LNCAP (cell line): ENCODE measurements around the gene CA12.

Experiments
- TF ChIP-seq, protein P1 (sequence below): fragments of 450-650 bp; IDR thresholded peaks from 2 replicates; pipeline ENCODE4 v1.5.1; 2017; ENCODE audit warnings: mild to moderate bottlenecking

The CA12 gene

DNA sequence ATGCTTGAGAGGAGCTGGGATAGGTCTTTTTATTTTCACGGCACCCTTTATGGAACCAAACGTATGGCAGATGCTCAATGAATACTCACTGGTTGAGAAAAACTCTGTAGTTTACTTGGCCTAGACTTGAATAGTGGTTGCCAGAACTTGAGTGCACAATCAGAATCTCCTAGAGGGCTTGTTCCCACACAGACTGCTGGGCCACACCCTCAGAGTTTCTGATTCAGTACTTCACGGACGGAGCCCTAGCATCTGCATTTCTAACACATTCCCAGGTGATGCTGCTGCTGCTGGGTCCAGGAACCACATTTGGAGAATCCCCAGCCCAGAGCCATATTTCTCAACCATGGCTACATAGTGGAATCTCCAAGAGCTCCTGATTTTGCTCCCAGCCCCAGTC lies 24.6 kb downstream of the CA12 start:
- TF ChIP-seq, protein P1, sequence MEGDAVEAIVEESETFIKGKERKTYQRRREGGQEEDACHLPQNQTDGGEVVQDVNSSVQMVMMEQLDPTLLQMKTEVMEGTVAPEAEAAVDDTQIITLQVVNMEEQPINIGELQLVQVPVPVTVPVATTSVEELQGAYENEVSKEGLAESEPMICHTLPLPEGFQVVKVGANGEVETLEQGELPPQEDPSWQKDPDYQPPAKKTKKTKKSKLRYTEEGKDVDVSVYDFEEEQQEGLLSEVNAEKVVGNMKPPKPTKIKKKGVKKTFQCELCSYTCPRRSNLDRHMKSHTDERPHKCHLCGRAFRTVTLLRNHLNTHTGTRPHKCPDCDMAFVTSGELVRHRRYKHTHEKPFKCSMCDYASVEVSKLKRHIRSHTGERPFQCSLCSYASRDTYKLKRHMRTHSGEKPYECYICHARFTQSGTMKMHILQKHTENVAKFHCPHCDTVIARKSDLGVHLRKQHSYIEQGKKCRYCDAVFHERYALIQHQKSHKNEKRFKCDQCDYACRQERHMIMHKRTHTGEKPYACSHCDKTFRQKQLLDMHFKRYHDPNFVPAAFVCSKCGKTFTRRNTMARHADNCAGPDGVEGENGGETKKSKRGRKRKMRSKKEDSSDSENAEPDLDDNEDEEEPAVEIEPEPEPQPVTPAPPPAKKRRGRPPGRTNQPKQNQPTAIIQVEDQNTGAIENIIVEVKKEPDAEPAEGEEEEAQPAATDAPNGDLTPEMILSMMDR, result no peak

DNA sequence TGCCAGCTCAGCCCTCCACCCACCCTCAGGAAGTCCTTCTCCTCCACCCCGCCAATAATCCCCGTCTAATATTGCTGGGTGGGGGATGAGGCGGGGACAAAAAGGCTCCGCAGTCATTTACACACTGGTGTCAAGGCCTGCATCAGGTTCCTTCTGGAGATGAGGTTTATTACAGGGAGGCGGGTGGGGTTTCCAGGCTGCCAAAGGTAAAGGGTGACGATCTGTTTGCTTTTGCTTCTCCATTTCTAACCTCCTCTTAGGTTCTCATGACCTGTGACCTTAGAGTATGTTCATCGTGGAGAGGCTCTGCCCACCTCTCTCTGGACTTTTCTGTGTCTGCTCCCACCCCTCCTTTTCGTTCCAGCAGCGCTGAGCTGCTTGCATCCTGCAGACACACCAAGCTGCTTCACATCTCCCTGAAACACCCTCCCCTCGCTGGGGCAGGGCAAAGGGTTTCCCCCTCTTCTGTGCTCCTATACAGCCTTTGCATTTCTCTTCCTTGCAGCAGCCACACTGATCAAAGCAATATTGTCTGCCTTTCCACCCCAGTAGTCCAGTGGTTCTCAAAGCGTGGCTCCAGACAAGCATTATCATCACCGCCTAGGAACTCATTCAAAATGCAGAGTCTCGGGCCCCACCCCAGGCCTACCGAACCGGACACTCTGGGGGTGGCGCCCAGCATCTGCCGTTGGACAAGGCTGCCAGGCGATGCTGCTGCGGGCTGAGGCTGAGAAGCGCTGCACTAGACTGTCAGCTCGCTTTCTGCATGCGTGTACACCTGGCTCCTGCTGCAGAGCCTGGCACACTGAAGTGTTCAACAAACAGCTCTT lies 26.6 kb downstream of the CA12 start:
- TF ChIP-seq, protein P1, result no peak

DNA sequence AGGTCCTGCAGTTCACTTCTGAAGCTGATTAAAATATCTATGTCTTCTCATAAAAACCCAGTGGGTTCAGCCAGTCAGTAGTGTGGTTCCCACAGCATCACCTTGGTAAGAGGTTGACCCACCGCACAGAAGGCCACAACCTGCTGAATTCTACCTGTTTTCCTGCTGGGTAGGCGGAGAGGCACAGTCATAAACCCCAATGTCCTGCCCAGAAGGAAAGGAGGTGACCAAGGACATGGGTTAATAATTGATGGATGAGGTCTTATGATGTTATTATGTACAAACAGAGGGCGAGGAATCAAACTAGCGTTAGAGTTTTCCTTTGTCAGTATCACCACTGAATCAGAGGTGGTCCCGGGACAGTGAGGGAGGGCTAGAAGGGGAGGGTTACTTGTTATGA lies 27.8 kb downstream of the CA12 start:
- TF ChIP-seq, protein P1, result no peak

- TF ChIP-seq, protein P1, result no peak
These were observed 28.4 kb downstream of the CA12 start for GRCh38 chr15:63353261-63353660.

- TF ChIP-seq, protein P1, result no peak
These were observed 28.8 kb downstream of the CA12 start for GRCh38 chr15:63352808-63353207.

- TF ChIP-seq, protein P1, result no peak
These were observed 30.5 kb downstream of the CA12 start for GRCh38 chr15:63351170-63351569.

DNA sequence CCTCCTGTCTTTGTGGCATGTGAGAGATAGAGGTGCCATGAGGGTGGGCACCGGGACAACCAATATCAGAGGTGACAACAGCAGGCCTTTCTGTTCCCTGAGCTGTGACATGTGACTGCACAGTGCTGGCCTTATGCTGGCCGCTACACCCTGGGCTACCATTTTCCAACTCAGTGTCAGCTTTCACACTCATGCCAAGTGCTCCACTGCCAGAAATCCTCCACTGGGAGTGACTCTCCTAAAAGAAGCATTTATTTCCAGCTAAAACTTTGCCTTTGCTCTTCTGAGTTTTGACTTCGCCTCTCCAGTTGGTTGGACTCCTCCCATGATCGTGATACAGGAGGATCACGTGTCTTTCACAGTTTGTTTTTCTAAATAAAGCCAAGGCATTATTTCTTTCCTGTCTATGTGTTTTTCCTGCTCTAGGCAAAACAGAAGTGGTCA lies 31.4 kb downstream of the CA12 start:
- TF ChIP-seq, protein P1, result no peak
